ENCODE data around the gene RANBP6. TPM values are rescaled to one million over a fixed set of nuclear protein-coding genes. Genes with fewer than 3 reads are reported as not detected.

RANBP6 gene
- total RNA-seq, 4 donors from 2014 or later, result 5.9 to 17.7 (median 10.9) TPM

DNA sequence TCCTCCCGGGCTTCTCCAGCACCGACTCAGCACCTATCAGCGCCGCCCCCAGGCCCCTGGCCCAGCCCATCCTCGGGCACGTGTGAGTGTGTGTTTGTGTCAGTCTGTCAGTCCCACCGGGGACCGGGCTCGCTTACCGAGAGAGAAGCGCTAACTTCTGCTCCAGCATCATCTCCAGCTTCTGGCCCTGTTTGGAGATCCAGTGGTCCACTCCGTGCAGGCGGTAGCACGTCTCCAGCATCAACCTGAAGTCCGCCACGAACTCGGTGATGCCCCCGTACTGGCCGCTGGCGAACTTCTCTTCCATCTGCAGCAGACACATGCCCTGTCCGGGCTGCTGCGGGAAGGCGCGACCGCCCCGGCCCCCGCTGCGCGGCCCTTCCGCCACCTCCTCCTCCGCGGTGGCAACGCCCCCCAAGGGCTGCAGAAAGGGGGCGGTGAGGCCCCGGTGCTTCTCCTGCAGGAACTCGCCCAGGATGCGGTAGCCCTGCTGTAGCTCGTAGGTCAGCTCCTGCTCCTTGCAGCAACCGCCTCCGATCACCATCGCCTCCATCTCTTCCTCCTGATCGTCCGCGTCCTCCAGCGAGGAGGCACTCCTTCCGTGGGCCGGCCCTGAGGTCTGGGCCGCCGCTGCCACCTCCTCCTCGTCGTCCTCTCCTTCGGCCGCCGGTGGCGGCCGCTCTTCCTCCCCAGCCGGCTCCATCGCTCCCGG is 8.2 kb downstream of the RANBP6 start:
- peak overlapping the region; percentile 98 to 100 (median 99) for H3K27ac ChIP-seq
- TF ChIP-seq POLR2A (IDR thresholded peaks at IDR 0.05), result peak in 1 of 4 donors; percentile 56
- TF ChIP-seq, protein P1, sequence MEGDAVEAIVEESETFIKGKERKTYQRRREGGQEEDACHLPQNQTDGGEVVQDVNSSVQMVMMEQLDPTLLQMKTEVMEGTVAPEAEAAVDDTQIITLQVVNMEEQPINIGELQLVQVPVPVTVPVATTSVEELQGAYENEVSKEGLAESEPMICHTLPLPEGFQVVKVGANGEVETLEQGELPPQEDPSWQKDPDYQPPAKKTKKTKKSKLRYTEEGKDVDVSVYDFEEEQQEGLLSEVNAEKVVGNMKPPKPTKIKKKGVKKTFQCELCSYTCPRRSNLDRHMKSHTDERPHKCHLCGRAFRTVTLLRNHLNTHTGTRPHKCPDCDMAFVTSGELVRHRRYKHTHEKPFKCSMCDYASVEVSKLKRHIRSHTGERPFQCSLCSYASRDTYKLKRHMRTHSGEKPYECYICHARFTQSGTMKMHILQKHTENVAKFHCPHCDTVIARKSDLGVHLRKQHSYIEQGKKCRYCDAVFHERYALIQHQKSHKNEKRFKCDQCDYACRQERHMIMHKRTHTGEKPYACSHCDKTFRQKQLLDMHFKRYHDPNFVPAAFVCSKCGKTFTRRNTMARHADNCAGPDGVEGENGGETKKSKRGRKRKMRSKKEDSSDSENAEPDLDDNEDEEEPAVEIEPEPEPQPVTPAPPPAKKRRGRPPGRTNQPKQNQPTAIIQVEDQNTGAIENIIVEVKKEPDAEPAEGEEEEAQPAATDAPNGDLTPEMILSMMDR (IDR thresholded peaks at IDR 0.05), result no peak
- intact Hi-C loops (cut with DNase I), result no loop called here
- H3K36me3 ChIP-seq, result peaks cover 0 to 27% (median 0%) of the 10 kb centered on the region in 3 donors
- no peaks in the 10 kb centered on the region for H3K27me3 ChIP-seq
- 0 to 2% methylated on average over 10 to 35 of the region's 59 CpGs for WGBS, 2 donors
- H3K4me3 ChIP-seq, result peak overlapping the region; percentile 82 to 100 (median 86)
- H3K4me1 ChIP-seq, result peaks cover 0 to 65% (median 29%) of the 10 kb centered on the region in 3 donors
- no peaks in the 10 kb centered on the region for H3K9me3 ChIP-seq
- peak; percentile 84 for DNase-seq

DNA sequence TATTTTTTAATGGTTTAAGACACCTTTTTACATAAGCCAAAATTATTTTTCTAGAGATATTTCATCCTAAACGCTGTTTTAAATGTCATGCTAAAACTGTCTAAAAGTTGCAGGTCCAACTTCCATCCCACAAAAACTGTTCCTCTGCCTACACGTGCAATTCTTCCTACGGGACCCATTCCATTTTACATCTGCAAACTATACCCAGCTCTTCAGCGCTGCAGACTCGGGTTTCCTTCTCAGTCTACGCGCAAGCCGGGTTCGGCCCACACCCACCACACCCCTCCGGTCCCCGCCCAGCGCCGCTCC is 8.7 kb downstream of the RANBP6 start:
- H3K4me1 ChIP-seq, result peaks cover 0 to 60% (median 29%) of the 10 kb centered on the region in 3 donors
- WGBS, 2 donors, result 0 to 1% methylated on average over 6 to 12 of the region's 13 CpGs

DNA sequence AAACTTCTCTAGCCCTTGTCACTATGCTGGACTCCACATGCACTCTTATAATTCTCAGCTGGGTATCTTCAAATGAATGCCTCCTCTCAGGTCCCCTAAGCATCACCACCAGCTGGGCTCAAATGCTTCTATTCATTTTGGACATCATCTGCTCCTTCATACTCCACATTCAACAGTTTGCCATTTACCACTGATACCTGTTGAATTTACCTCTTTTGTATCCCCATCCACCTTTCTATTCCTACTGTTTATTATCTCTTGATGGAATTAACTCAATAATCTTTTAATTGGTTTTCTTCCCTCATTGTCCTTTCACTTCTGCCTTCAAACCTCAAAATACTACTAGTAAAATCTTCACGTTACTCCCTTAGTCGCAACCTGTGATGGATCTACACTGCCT is 14.5 kb downstream of the RANBP6 start:
- DNase-seq, result no peak
- no peak for TF ChIP-seq POLR2A (IDR thresholded peaks at IDR 0.05)
- TF ChIP-seq, protein P1 (IDR thresholded peaks at IDR 0.05), result no peak
- H3K9me3 ChIP-seq, result no peaks in the 10 kb centered on the region
- no peak overlapping the region for H3K4me3 ChIP-seq
- intact Hi-C loops (cut with DNase I), result no loop called here
- H3K4me1 ChIP-seq, result peaks cover 0 to 78% (median 23%) of the 10 kb centered on the region in 3 donors
- H3K36me3 ChIP-seq, result peaks cover 0 to 12% (median 0%) of the 10 kb centered on the region in 3 donors
- no peak overlapping the region for H3K27ac ChIP-seq
- 91 to 93% methylated on average over 2 of the region's 2 CpGs for WGBS, 2 donors
- H3K27me3 ChIP-seq, result no peaks in the 10 kb centered on the region

More for the DNA sequence above, 8.7 kb downstream of the RANBP6 start:
- no peaks in the 10 kb centered on the region for H3K9me3 ChIP-seq
- no peaks in the 10 kb centered on the region for H3K27me3 ChIP-seq
- DNase-seq, result no peak
- H3K4me3 ChIP-seq, result peak overlapping the region; percentile 82 to 100 (median 86)
- H3K36me3 ChIP-seq, result peaks cover 0 to 22% (median 0%) of the 10 kb centered on the region in 3 donors
- no peak for TF ChIP-seq POLR2A (IDR thresholded peaks at IDR 0.05)
- TF ChIP-seq, protein P1 (IDR thresholded peaks at IDR 0.05), result no peak
- intact Hi-C loops (cut with DNase I), result no loop called here
- H3K27ac ChIP-seq, result peak overlapping the region; percentile 98 to 100 (median 99)

DNA sequence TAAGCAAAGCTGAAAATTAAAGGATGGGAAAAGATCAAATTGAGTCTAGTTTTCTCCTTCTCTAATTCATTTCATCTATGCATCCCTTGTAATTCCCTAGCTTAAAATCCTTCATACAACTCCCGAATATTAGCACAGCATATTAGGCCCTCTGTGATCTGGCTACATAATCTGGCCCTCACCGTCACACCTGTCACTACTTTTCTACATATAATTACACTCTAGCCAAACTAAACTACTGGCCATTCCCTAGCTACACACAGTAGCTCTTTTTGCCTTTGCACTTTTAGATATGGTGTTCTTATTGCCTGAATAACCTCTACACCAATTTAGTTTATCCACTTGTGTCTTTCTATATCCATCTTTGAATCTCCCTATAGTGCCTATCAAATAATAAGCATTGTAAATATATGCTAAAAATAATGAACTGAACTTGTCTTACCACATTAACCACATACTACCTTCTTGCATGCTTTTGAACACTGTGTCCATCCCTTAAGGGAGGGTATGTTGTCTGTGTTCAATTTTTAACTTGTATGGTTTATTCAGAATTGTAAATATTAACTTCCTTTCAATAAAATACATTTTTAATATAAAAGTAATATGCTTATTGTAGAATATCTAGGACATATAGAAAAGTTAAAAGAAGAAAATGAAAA is 15.9 kb downstream of the RANBP6 start:
- WGBS, 2 donors, result 92 to 93% methylated on average over 2 of the region's 2 CpGs
- peaks cover 0 to 65% (median 9%) of the 10 kb centered on the region in 3 donors for H3K4me1 ChIP-seq
- no peaks in the 10 kb centered on the region for H3K9me3 ChIP-seq
- TF ChIP-seq POLR2A (IDR thresholded peaks at IDR 0.05), result no peak
- TF ChIP-seq, protein P1 (IDR thresholded peaks at IDR 0.05), result no peak
- H3K36me3 ChIP-seq, result peaks cover 0 to 5% (median 0%) of the 10 kb centered on the region in 3 donors
- no peak for DNase-seq
- no peaks in the 10 kb centered on the region for H3K27me3 ChIP-seq
- intact Hi-C loops (cut with DNase I), result no loop called here
- no peak overlapping the region for H3K27ac ChIP-seq
- H3K4me3 ChIP-seq, result no peak overlapping the region

DNA sequence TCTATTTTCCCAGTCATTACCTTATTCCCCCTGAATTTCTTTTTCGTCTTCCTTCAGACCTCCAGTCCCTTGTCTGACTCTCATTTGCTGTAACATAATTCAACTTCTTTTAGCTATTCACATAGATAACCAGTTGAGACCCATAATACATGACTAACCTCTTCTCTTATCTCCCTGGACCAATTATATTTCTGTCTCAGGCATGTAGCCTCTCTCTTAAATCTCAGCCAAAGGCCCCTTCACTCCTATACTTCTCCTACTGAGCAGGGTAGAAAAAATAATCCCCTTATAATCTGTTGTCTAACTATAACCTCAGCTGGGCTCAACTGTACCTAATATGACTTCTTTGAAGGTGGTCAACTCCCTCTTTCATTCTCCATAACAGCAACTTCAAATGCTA is 20.9 kb downstream of the RANBP6 start:
- peaks cover 0 to 40% (median 5%) of the 10 kb centered on the region in 3 donors for H3K4me1 ChIP-seq
- TF ChIP-seq POLR2A (IDR thresholded peaks at IDR 0.05), result no peak
- no peaks in the 10 kb centered on the region for H3K36me3 ChIP-seq
- H3K9me3 ChIP-seq, result no peaks in the 10 kb centered on the region
- 95 to 100% methylated on average over 1 of the region's 1 CpG for WGBS, 2 donors
- H3K27ac ChIP-seq, result no peak overlapping the region
- intact Hi-C loops (cut with DNase I), result no loop called here
- no peak for DNase-seq
- H3K27me3 ChIP-seq, result no peaks in the 10 kb centered on the region
- H3K4me3 ChIP-seq, result no peak overlapping the region

Data from esophagus squamous epithelium (tissue), 5 donors.